Measurements from ENCODE around the gene EGFLAM.

DNA sequence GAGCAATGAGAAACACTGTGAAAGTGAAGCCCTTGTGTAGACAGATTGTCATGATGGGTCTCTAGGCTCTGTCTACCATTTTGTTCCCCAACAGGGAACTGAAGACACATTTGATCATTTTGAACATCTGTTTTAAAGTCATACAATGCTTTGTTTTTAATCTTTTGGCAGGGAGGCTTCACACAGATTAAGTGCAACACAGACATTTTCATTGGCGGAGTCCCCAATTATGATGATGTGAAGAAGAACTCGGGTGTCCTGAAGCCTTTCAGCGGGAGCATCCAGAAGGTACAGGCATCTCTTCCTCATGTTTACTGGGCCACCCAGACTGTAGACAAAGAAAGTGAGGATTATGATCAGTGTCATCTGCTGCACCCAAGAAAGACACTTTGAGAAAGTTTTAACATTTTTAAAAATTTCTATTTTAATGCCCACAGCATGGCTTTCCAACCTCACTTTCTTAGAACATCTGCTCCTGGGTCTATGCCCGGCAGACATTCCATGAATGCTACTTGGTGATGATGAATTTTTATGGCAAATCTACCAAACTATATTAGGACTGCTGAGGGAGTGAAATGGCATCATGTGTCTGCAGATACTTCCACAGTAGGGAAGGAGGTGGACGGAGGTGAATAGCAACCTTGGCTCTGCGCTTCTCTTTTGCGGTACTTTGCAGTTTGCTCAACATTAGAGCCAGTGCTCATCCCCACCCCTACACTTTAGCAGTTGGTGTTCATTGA lies 176.8 kb downstream of the EGFLAM start:
- TF ChIP-seq, protein P1, sequence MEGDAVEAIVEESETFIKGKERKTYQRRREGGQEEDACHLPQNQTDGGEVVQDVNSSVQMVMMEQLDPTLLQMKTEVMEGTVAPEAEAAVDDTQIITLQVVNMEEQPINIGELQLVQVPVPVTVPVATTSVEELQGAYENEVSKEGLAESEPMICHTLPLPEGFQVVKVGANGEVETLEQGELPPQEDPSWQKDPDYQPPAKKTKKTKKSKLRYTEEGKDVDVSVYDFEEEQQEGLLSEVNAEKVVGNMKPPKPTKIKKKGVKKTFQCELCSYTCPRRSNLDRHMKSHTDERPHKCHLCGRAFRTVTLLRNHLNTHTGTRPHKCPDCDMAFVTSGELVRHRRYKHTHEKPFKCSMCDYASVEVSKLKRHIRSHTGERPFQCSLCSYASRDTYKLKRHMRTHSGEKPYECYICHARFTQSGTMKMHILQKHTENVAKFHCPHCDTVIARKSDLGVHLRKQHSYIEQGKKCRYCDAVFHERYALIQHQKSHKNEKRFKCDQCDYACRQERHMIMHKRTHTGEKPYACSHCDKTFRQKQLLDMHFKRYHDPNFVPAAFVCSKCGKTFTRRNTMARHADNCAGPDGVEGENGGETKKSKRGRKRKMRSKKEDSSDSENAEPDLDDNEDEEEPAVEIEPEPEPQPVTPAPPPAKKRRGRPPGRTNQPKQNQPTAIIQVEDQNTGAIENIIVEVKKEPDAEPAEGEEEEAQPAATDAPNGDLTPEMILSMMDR (IDR thresholded peaks at IDR 0.05) = no peak
- no peak for TF ChIP-seq POLR2A (IDR thresholded peaks at IDR 0.05; ENCODE audit: low read depth)
- peak; percentile 30 to 40 for TF ChIP-seq POLR2AphosphoS5 (IDR thresholded peaks at IDR 0.05)
- no peak for TF ChIP-seq EP300 (IDR thresholded peaks at IDR 0.05)

Measured in esophagus muscularis mucosa (tissue), 4 donors.